Neural cell (in vitro differentiated cells): ENCODE results near the gene PTPRG.

ENCODE experiments used
- CTCF ChIP-seq: fragments of 450-650 bp; IDR thresholded peaks from 2 replicates; pipeline ENCODE4 v1.5.1; 2014; ENCODE audit warnings: antibody characterized with exemption, mild to moderate bottlenecking, moderate library complexity; ENCODE audit not compliant: poor library complexity, severe bottlenecking
- EP300 ChIP-seq: fragments of 450-650 bp; conservative IDR thresholded peaks from 2 replicates; pipeline ENCODE4 v1.6.1; 2014; ENCODE audit warnings: antibody characterized with exemption, mild to moderate bottlenecking, moderate library complexity; ENCODE audit not compliant: poor library complexity, severe bottlenecking
- EZH2 ChIP-seq: fragments of 200-600, 300-800 bp; shearing (Covaris generic), sonication (generic); IDR thresholded peaks from 2 replicates; pipeline ENCODE4 v1.6.1; 2014; ENCODE audit warnings: antibody characterized with exemption, low read length, borderline replicate concordance, mild to moderate bottlenecking; ENCODE audit not compliant: insufficient read depth, poor library complexity, severe bottlenecking

- TF ChIP-seq EZH2 (no peak), CTCF (peak; percentile 63), EP300 (no peak)
Measured at GRCh38 chr3:62131620-62132019, 570.2 kb downstream of the PTPRG start.
